Activated naive CD8-positive, alpha-beta T cell treated with anti-CD3 and anti-CD28 coated beads for 36 hours (primary cell): ENCODE results near the gene DLG2. TPM values are rescaled to one million over a fixed set of nuclear protein-coding genes. Genes with fewer than 3 reads are reported as not detected.

Source experiments
- DNase-seq: peaks from one replicate; pipeline ENCODE4 v3.0.0; 2021
- H3K27ac Mint-ChIP-seq: one replicate; pipeline ENCODE4 v1.8.0; 2022; ENCODE audit warnings: mild to moderate bottlenecking, moderate library complexity, mixed read lengths
- H3K27me3 Mint-ChIP-seq: one replicate; pipeline ENCODE4 v1.8.0; 2022; ENCODE audit warnings: mild to moderate bottlenecking, mixed read lengths
- H3K36me3 Mint-ChIP-seq: one replicate; pipeline ENCODE4 v1.8.0; 2021; ENCODE audit warnings: mild to moderate bottlenecking, mixed read lengths
- H3K4me1 Mint-ChIP-seq: one replicate; pipeline ENCODE4 v1.8.0; 2021; ENCODE audit warnings: mixed read lengths
- H3K4me3 Mint-ChIP-seq: one replicate; pipeline ENCODE4 v1.8.0; 2022; ENCODE audit warnings: mild to moderate bottlenecking, moderate library complexity, mixed read lengths
- H3K9me3 Mint-ChIP-seq: one replicate; pipeline ENCODE4 v1.8.0; 2022; ENCODE audit warnings: mixed read lengths
- total RNA-seq, 2 experiments: library from RNA; stranded (reverse); gene quantifications; one replicate each; pipeline ENCODE4 v1.2.3, GENCODE V29; 2021

Gene DLG2
- total RNA-seq, 2 experiments from 2014 or later = 1.7 to 1.9 TPM

DNA sequence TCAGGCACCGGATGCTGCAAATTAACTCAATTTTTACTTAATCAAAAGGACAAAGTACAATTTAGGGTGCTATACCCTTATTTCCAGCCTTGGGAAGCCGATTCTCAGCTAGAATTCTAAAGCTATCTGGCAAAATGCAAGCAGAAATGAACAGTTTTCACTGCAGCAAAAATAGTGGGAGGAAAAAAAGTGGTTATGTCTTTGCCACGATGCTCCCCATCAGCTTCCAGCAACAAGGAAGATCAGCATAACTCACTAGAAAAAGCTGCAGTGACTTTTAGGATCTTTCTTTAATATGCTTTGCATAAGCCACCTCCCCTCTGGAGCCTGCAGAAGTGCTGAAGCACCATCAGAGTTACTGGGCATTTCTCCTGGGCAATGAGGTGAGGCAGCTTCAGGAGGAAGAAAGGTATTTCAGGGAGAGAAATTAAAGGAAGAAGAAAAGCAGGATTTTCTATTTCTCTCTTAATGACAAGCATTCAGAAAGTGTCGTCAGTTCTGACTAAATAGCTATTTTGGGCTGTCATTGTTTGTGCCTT is 702.9 kb downstream of the DLG2 start:
- Mint-ChIP-seq H3K27me3 (peaks cover 7% of the 10 kb centered on the region), H3K4me3 (no peak overlapping the region), H3K9me3 (no peaks in the 10 kb centered on the region), H3K36me3 (no peaks in the 10 kb centered on the region), H3K4me1 (no peaks in the 10 kb centered on the region), H3K27ac (no peak overlapping the region)
- no peak for DNase-seq

GRCh38 chr11:84923489-84923888 is 703.7 kb downstream of the DLG2 start:
- no peak overlapping the region for H3K4me3 Mint-ChIP-seq
- H3K9me3 Mint-ChIP-seq = no peaks in the 10 kb centered on the region
- no peak for DNase-seq
- no peak overlapping the region for H3K27ac Mint-ChIP-seq
- H3K27me3 Mint-ChIP-seq = peaks cover 7% of the 10 kb centered on the region
- no peaks in the 10 kb centered on the region for H3K4me1 Mint-ChIP-seq
- no peaks in the 10 kb centered on the region for H3K36me3 Mint-ChIP-seq

GRCh38 chr11:84922836-84923235 is 704.3 kb downstream of the DLG2 start:
- DNase-seq = no peak
- Mint-ChIP-seq H3K4me1 (no peaks in the 10 kb centered on the region), H3K9me3 (no peaks in the 10 kb centered on the region), H3K27me3 (peaks cover 7% of the 10 kb centered on the region), H3K27ac (no peak overlapping the region), H3K4me3 (no peak overlapping the region), H3K36me3 (no peaks in the 10 kb centered on the region)

DNA sequence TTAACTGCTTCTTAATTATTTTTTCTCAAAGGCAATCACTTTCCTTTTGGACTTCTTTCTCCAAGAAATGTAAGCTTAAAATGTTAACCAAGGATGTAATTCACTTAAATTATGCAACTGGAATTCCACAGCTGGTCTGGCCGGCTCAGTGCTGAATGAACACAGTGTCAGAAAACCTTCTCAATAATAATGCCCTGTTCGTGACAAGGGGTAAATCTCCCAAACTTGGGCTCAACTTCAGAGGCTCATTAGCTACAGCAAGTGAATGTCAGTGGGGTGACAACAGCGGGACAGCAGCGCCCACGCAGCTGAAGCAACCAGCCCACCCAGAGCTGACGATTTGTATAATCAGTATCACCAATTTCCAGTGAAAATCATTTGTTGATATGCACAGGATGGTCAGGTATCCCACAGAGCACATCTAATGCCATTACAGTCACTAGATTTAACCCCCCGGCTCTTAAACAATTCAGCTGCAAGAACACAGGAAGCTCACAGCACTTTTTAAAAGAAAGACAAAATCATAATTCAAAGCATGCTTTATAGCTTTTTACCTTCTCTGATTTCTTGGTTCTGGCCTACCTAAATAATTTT is 704.8 kb downstream of the DLG2 start:
- no peaks in the 10 kb centered on the region for H3K4me1 Mint-ChIP-seq
- H3K27me3 Mint-ChIP-seq = peaks cover 7% of the 10 kb centered on the region
- no peak overlapping the region for H3K27ac Mint-ChIP-seq
- DNase-seq = no peak
- no peaks in the 10 kb centered on the region for H3K36me3 Mint-ChIP-seq
- no peaks in the 10 kb centered on the region for H3K9me3 Mint-ChIP-seq
- no peak overlapping the region for H3K4me3 Mint-ChIP-seq

- Mint-ChIP-seq H3K9me3 (peaks cover 9% of the 10 kb centered on the region), H3K36me3 (peaks cover 3% of the 10 kb centered on the region)
Measured at GRCh38 chr11:84914511-84914910, 712.6 kb downstream of the DLG2 start.

GRCh38 chr11:84909740-84910139 is 717.4 kb downstream of the DLG2 start:
- Mint-ChIP-seq H3K27ac (no peak overlapping the region), H3K27me3 (no peaks in the 10 kb centered on the region), H3K9me3 (peaks cover 5% of the 10 kb centered on the region), H3K4me1 (no peaks in the 10 kb centered on the region), H3K4me3 (no peak overlapping the region), H3K36me3 (no peaks in the 10 kb centered on the region)
- DNase-seq = no peak

More at GRCh38 chr11:84914511-84914910, 712.6 kb downstream of the DLG2 start:
- Mint-ChIP-seq H3K27ac (no peak overlapping the region), H3K27me3 (no peaks in the 10 kb centered on the region), H3K4me3 (no peak overlapping the region), H3K4me1 (no peaks in the 10 kb centered on the region)
- DNase-seq = no peak

DNA sequence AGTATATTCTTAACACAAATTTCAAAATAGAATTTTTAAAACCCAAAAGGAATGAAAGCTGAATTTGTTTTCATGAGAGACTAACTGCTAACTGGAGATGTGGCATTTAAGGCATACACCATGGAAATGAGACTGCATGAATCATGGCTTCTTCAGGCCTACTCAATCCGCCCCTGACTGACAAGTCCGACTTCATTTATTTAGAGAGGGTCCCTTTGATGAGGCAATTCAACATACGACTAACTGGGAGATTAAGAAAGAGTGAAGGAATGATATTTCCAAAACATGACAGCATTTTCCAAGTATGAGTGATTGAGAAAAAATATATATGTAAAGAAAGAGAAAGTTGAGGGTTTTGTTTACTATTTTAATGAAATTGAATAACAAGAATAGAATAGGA is 720.1 kb downstream of the DLG2 start:
- Mint-ChIP-seq H3K27ac (no peak overlapping the region), H3K9me3 (peaks cover 2% of the 10 kb centered on the region), H3K27me3 (no peaks in the 10 kb centered on the region), H3K4me3 (no peak overlapping the region), H3K4me1 (no peaks in the 10 kb centered on the region), H3K36me3 (no peaks in the 10 kb centered on the region)
- no peak for DNase-seq

GRCh38 chr11:84905411-84905810 is 721.7 kb downstream of the DLG2 start:
- Mint-ChIP-seq H3K4me3 (no peak overlapping the region), H3K27ac (no peak overlapping the region), H3K36me3 (no peaks in the 10 kb centered on the region), H3K9me3 (peaks cover 2% of the 10 kb centered on the region), H3K4me1 (no peaks in the 10 kb centered on the region), H3K27me3 (no peaks in the 10 kb centered on the region)
- DNase-seq = no peak

GRCh38 chr11:84902445-84902844 is 724.7 kb downstream of the DLG2 start:
- H3K27me3 Mint-ChIP-seq = no peaks in the 10 kb centered on the region
- H3K36me3 Mint-ChIP-seq = no peaks in the 10 kb centered on the region
- no peak for DNase-seq
- H3K27ac Mint-ChIP-seq = no peak overlapping the region
- peaks cover 5% of the 10 kb centered on the region for H3K9me3 Mint-ChIP-seq
- H3K4me3 Mint-ChIP-seq = no peak overlapping the region
- H3K4me1 Mint-ChIP-seq = no peaks in the 10 kb centered on the region

GRCh38 chr11:84901991-84902390 is 725.2 kb downstream of the DLG2 start:
- H3K27me3 Mint-ChIP-seq = no peaks in the 10 kb centered on the region
- no peaks in the 10 kb centered on the region for H3K36me3 Mint-ChIP-seq
- DNase-seq = no peak
- H3K9me3 Mint-ChIP-seq = peaks cover 5% of the 10 kb centered on the region
- H3K27ac Mint-ChIP-seq = no peak overlapping the region
- no peaks in the 10 kb centered on the region for H3K4me1 Mint-ChIP-seq
- no peak overlapping the region for H3K4me3 Mint-ChIP-seq

GRCh38 chr11:84899740-84900139 is 727.4 kb downstream of the DLG2 start:
- H3K4me3 Mint-ChIP-seq = no peak overlapping the region
- no peak overlapping the region for H3K27ac Mint-ChIP-seq
- no peaks in the 10 kb centered on the region for H3K36me3 Mint-ChIP-seq
- peaks cover 5% of the 10 kb centered on the region for H3K9me3 Mint-ChIP-seq
- no peak for DNase-seq
- no peaks in the 10 kb centered on the region for H3K27me3 Mint-ChIP-seq
- no peaks in the 10 kb centered on the region for H3K4me1 Mint-ChIP-seq

DNA sequence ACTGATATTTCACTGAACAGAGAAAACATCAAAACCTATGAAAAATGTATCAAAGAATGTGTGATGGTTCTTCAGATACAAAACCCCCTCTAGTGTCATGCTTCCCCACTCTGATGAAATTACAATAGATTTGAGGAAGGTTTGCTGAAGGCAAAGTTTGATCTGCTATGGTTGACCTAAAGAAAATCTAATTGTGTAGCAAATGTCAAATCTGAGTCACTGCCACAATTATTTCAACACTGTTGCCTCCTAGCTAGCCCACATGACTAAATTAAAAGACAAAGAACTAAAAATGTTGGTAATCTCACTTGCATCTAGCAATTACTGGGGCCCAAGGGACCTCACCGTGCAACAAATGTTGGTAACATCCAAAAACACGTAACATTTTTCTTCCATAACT is 728.0 kb downstream of the DLG2 start:
- Mint-ChIP-seq H3K4me1 (no peaks in the 10 kb centered on the region), H3K27ac (no peak overlapping the region), H3K27me3 (no peaks in the 10 kb centered on the region), H3K4me3 (no peak overlapping the region), H3K9me3 (peaks cover 5% of the 10 kb centered on the region), H3K36me3 (no peaks in the 10 kb centered on the region)
- DNase-seq = no peak

DNA sequence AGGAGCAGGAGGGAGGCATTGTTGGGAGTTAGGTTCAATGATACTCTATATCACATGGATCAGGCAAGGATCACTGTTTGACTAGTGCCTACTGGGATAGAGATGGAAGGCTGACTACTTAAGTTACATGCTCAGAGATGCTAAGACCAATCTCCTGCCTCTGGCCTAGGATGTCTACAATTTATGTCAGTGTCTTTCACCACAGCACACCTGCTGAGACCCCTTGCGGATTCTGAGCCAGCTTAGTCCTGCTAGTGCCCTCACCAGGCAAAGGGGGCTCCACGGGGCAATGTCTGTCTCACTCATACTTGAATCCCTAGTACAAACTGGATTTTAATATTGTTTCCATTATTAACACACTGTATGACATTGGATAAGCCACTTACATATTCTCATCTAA is 732.5 kb downstream of the DLG2 start:
- Mint-ChIP-seq H3K4me3 (no peak overlapping the region), H3K4me1 (no peaks in the 10 kb centered on the region), H3K27ac (no peak overlapping the region), H3K27me3 (no peaks in the 10 kb centered on the region), H3K9me3 (peaks cover 5% of the 10 kb centered on the region), H3K36me3 (no peaks in the 10 kb centered on the region)
- DNase-seq = no peak

- H3K27me3 Mint-ChIP-seq = no peaks in the 10 kb centered on the region
- no peak overlapping the region for H3K4me3 Mint-ChIP-seq
- no peaks in the 10 kb centered on the region for H3K4me1 Mint-ChIP-seq
- H3K27ac Mint-ChIP-seq = no peak overlapping the region
- DNase-seq = no peak
- H3K9me3 Mint-ChIP-seq = no peaks in the 10 kb centered on the region
- H3K36me3 Mint-ChIP-seq = no peaks in the 10 kb centered on the region
Measured at GRCh38 chr11:84890676-84891075, 736.5 kb downstream of the DLG2 start.

DNA sequence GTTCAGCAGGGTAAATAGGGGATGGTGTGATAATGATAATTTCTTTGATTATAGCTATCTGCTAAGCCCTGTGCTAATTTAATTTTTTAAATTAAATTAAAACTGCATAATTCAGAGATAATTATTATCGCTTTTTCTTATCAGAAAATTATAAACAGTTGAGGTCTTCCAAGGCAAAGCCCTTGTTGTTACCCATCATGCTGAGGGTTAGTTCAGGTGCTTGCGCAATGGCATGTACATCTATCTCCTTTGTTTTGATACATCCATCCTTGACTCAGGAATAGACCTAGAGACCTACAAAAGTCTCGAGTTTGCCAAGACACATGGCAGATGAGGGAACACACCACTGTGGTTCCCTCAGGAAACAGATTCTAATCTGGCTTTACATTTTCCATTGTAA is 737.6 kb downstream of the DLG2 start:
- H3K4me1 Mint-ChIP-seq = no peaks in the 10 kb centered on the region
- no peaks in the 10 kb centered on the region for H3K9me3 Mint-ChIP-seq
- no peak overlapping the region for H3K27ac Mint-ChIP-seq
- no peak for DNase-seq
- no peak overlapping the region for H3K4me3 Mint-ChIP-seq
- H3K27me3 Mint-ChIP-seq = no peaks in the 10 kb centered on the region
- H3K36me3 Mint-ChIP-seq = no peaks in the 10 kb centered on the region

DNA sequence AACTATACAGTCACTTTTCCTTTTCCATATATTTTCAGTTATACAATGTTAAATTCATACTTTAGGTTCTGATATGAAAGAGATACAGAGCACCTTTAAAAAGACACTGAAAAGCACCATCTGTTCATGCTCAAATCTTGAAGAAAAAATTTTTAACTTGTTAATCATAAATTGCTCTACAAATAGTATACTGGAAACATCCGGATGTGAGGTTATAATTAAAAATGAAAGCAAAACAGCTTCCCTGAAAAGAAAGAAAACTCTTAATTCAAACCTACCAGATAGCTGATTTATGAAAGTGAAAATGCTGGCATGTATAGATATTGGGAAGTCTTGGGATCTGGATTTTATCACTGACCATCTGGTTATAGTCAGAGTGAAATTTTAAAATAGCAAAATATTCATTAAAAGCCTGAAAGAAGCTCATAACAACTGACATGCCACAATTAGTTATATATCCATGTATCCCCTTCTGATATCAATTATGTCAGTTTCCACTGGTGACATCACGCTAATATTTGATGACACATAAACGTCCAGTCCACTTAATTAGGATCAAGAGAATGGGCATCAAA is 740.0 kb downstream of the DLG2 start:
- peaks cover 4% of the 10 kb centered on the region for H3K9me3 Mint-ChIP-seq
- H3K4me3 Mint-ChIP-seq = no peak overlapping the region

More for the DNA sequence above, 740.0 kb downstream of the DLG2 start:
- Mint-ChIP-seq H3K27me3 (no peaks in the 10 kb centered on the region), H3K27ac (no peak overlapping the region), H3K36me3 (no peaks in the 10 kb centered on the region), H3K4me1 (no peaks in the 10 kb centered on the region)
- no peak for DNase-seq
